ENCODE measurements around the gene RBBP9.
"Not testable (repeated sequence)": the region's sequence is repeated elsewhere in the genome, so short reads cannot be mapped to it uniquely, and the experiment has no call there.

RBBP9 gene

GRCh38 chr20:18496740-18497592 lies at the start of gene RBBP9:
Gene RBBP9, minus strand, starts transcription at chr20:18497225. Its CDS starts 58 bp downstream, at chr20:18497167.
- DNase-seq, result peak; percentile 78 to 85

GRCh38 chr20:18545566-18545965 lies 48.5 kb upstream of the RBBP9 start:
- DNase-seq, result no peak

- DNase-seq, result no peak
Measured at GRCh38 chr20:18543932-18544331, 46.9 kb upstream of the RBBP9 start.

- DNase-seq, result no peak
Measured at GRCh38 chr20:18543216-18543615, 46.2 kb upstream of the RBBP9 start.

- DNase-seq, result no peak
Measured at GRCh38 chr20:18541741-18542140, 44.7 kb upstream of the RBBP9 start.

- DNase-seq, result no peak
Measured at GRCh38 chr20:18537651-18538050, 40.6 kb upstream of the RBBP9 start.

- no peak for DNase-seq
Measured at GRCh38 chr20:18533978-18534644, 37.1 kb upstream of the RBBP9 start.

- no peak for DNase-seq
Measured at GRCh38 chr20:18533491-18533890, 36.5 kb upstream of the RBBP9 start.

GRCh38 chr20:18532626-18533025 lies 35.6 kb upstream of the RBBP9 start:
- no peak for DNase-seq

GRCh38 chr20:18529041-18529440 lies 32.0 kb upstream of the RBBP9 start:
- no peak for DNase-seq

GRCh38 chr20:18527836-18528235 lies 30.8 kb upstream of the RBBP9 start:
- DNase-seq, result no peak

- no peak for DNase-seq
Measured at GRCh38 chr20:18527339-18527738, 30.3 kb upstream of the RBBP9 start.

- not testable (repeated sequence) for DNase-seq
Measured at GRCh38 chr20:18526761-18527160, 29.7 kb upstream of the RBBP9 start.

GRCh38 chr20:18524646-18525045 lies 27.6 kb upstream of the RBBP9 start:
- DNase-seq, result no peak

- no peak for DNase-seq
Measured at GRCh38 chr20:18523066-18523465, 26.0 kb upstream of the RBBP9 start.

GRCh38 chr20:18522066-18522465 lies 25.0 kb upstream of the RBBP9 start:
- not testable (repeated sequence) for DNase-seq

- DNase-seq, result no peak
Measured at GRCh38 chr20:18515973-18516372, 18.9 kb upstream of the RBBP9 start.

GRCh38 chr20:18514127-18514526 lies 17.1 kb upstream of the RBBP9 start:
- DNase-seq, result no peak

GRCh38 chr20:18513208-18513607 lies 16.2 kb upstream of the RBBP9 start:
- no peak for DNase-seq

- DNase-seq, result no peak
Measured at GRCh38 chr20:18511571-18511970, 14.5 kb upstream of the RBBP9 start.

GRCh38 chr20:18507218-18508191 lies 10.5 kb upstream of the RBBP9 start, which contains the start of gene SEC23B:
Gene SEC23B, plus strand, starts transcription at chr20:18507940. Its CDS starts 2,896 bp downstream, at chr20:18510836.
- peak; percentile 98 to 99 for DNase-seq

- DNase-seq, result peak; percentile 13 to 16
Measured at GRCh38 chr20:18506744-18507143, 9.7 kb upstream of the RBBP9 start.

Data from activated CD4-positive, alpha-beta T cell treated with anti-CD3 and anti-CD28 coated beads, Interleukin-2, amount 50 U/mL, for 48 hours (primary cell).